ENCODE results near the gene PHLDA2. TPM values are rescaled to one million over a fixed set of nuclear protein-coding genes. Genes with fewer than 3 reads are reported as not detected.

Gene PHLDA2
- total RNA-seq, 1 donor from 2014 or later, result 4.2 TPM

DNA sequence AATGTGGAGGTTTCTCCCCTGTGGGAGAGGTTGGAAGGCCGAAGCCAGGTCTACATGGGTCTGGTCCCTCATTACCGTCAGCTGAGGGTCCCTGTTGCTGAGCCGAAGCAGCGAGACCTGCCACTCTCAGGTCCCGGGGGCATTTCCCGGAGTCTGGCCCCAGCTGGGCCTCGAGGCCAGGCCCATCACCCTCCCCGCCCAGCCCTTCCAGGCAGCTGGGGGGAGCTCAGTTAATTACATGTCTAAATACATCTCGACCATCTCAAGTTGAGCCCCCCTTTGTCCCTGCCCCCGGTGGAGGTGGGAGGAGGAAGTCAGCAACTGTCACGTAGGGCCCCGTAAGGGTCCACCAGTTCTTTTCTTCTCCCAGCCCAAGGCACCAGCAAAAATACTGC lies 47.2 kb downstream of the PHLDA2 start:
- DNase-seq, result no peak

DNA sequence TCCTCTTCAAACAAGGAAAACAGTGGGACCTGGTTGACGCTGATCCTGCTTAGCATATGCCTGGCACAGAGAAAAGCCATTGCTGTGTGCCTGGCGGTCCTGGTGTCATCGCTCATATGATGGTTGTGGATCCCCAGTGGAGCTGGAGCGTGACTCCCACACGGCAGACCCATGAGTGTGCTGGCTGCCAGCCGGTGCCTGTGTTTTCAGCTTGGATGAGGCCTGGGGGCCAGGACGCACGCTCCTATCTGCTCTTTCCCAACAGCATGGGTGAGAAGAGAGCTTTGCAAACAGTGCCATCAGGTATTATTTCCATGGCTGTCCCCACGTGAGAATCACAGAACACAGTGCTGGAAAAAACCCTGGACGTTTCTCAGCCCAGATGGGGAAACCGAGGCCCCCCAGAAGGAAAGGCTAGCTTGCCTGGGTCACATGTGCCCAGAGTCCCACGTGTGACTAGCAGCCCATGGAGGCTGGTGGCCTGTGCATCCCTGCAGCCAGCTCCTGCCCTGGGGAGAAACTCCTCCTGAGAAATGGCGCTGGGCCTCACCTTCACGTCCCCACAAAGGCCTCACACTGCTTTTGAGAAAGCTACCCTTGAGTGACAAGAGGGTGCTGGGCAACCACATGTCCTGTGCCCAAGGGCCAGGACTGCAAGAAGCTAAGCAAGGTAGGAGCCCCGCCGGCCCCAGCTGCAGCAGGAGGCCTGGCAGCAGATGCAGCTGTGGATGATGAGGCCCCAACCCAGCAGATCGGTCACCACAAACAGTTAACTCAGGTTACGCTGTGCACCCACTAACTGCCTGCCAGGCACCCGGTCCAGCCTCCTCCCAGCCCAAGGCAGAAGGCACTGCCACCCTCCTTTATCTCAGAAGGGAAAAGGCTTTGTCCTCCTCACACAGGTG lies 47.9 kb downstream of the PHLDA2 start:
- DNase-seq, result no peak

DNA sequence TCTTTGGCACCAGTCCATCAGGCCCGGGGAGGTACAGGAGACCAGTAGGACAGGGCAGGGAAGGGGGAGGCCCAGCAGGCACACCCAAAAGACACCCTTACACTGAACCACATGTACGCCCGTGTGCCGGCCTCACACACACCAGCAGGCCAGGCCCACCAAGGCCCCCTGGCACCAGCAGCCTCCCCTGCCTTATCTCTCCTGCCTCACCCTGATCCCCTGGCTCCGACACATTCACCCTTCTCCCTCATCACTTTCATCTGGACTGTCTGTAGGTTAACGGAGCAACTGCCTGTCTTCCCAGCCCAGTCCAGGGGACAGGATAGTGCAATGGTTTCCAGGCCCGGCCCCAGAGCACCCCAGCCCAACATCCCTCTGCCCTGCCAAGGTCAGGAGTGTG lies 48.6 kb downstream of the PHLDA2 start:
- DNase-seq, result no peak

DNA sequence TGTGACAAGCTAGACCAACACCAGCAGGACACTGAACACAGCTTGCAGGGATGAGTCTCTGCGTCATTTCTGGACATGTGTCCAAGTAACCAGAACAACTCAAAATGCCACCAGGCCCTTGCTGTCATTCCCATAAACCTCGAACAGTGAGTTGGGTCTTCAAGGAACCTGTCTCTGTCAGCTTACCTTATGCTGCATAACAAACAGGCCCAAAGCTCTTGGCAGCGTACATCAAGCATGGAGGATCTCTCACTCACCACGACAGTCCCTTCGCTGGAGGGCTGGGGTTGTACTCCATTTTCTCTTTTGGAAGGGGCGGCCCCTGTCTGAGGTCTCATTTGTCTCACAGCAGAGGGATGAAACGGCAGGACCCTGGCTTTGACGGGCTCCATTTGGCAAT lies 50.4 kb downstream of the PHLDA2 start:
- DNase-seq, result no peak

Small RNA genes lying within 50 kb of the gene (small RNA-seq; reads per million reads assigned to genes)
- 18.4 reads per million, percentile 94 among the genes with 10 or more reads in this experiment for gene SNORA54 (ENCODE audit: low replicate concordance)

Other genes with a start within 250 kb of the PHLDA2 start
- 12.0 TPM for gene KCNQ1OT1, start 229.4 kb downstream of the PHLDA2 start, total RNA-seq
- 53.0 TPM for gene CDKN1C, start 43.6 kb downstream of the PHLDA2 start, total RNA-seq
- 129 TPM for gene NAP1L4, start 62.9 kb upstream of the PHLDA2 start, total RNA-seq
- 23.6 TPM for gene CARS1, start 128.0 kb upstream of the PHLDA2 start, total RNA-seq
- 19.6 TPM for gene OSBPL5, start 235.9 kb upstream of the PHLDA2 start, total RNA-seq

Measured in skin of body (tissue), 3 donors.